SU-DHL-6 (cell line): Measurements from ENCODE around the gene GUCY1A1.
"Not testable (repeated sequence)": the region's sequence is repeated elsewhere in the genome, so short reads cannot be mapped to it uniquely, and the experiment has no call there.

Experiments used
- H2AFZ ChIP-seq: fragments of 200-600 bp; sonication (generic); 2 replicates; pipeline ENCODE4 v1.6.1; 2014; ENCODE audit warnings: low read depth, mild to moderate bottlenecking, moderate library complexity, mixed read lengths, antibody characterized with exemption, low read length; ENCODE audit not compliant: severe bottlenecking
- H3F3A ChIP-seq: fragments of 200-600 bp; shearing (Covaris generic); 2 replicates; pipeline ENCODE4 v1.6.0; 2016; ENCODE audit warnings: antibody characterized with exemption, mild to moderate bottlenecking; ENCODE audit not compliant: insufficient read depth
- H3K27ac ChIP-seq: fragments of 200-600 bp; sonication (generic); 2 replicates; pipeline ENCODE4 v1.5.1; 2016; ENCODE audit warnings: low read depth, mild to moderate bottlenecking, low read length, moderate library complexity, mixed read lengths
- H3K27me3 ChIP-seq: fragments of 200-600 bp; sonication (generic), shearing (Covaris generic); 2 replicates; pipeline ENCODE4 v1.6.0; 2014; ENCODE audit warnings: mild to moderate bottlenecking, low read length
- H3K36me3 ChIP-seq: fragments of 200-600 bp; sonication (generic); 2 replicates; pipeline ENCODE4 v1.6.1; 2014; ENCODE audit warnings: mild to moderate bottlenecking, low read length, mixed read lengths
- H3K4me2 ChIP-seq: fragments of 300-600, 200-600 bp; shearing (Covaris generic), sonication (generic); 2 replicates; pipeline ENCODE4 v1.6.0; 2014; ENCODE audit warnings: low read length, low read depth, mild to moderate bottlenecking; ENCODE audit not compliant: poor library complexity, severe bottlenecking
- H3K4me3 ChIP-seq: fragments of 200-600 bp; sonication (generic); 2 replicates; pipeline ENCODE4 v1.5.1; 2014; ENCODE audit warnings: antibody characterized with exemption, low read length, mild to moderate bottlenecking, mixed read lengths; ENCODE audit not compliant: insufficient read depth, poor library complexity, severe bottlenecking
- H3K79me2 ChIP-seq: fragments of 200-600 bp; sonication (generic); 2 replicates; pipeline ENCODE4 v1.6.1; 2014; ENCODE audit warnings: mild to moderate bottlenecking, low read length, moderate library complexity; ENCODE audit not compliant: insufficient read depth
- H3K9ac ChIP-seq: fragments of 200-600 bp; sonication (generic); 2 replicates; pipeline ENCODE4 v1.7.0; 2014; ENCODE audit warnings: mild to moderate bottlenecking, low read length
- H3K9me2 ChIP-seq: fragments of 200-600 bp; sonication (generic); replicated peaks from 2 replicates; pipeline ENCODE4 v1.6.1; 2014; ENCODE audit warnings: low read length; ENCODE audit not compliant: insufficient read depth
- H3K9me3 ChIP-seq: fragments of 200-600 bp; sonication (generic); 2 replicates; pipeline ENCODE4 v1.6.1; 2014; ENCODE audit warnings: low read length, mixed read lengths; ENCODE audit not compliant: insufficient read depth
- H4K20me1 ChIP-seq: fragments of 200-600 bp; sonication (generic); 2 replicates; pipeline ENCODE4 v1.6.1; 2014; ENCODE audit warnings: low read depth, mild to moderate bottlenecking, antibody characterized with exemption, low read length, moderate library complexity, mixed read lengths
- EZH2phosphoT487 ChIP-seq: fragments of 200-600 bp; sonication (generic), shearing (Covaris generic); conservative IDR thresholded peaks from 2 replicates; pipeline ENCODE4 v1.6.1; 2018; ENCODE audit warnings: mild to moderate bottlenecking, antibody characterized with exemption, low read length, moderate library complexity, mixed read lengths
- TF ChIP-seq, protein P1 (sequence below): fragments of 200-600 bp; sonication (generic); IDR thresholded peaks from one replicate; pipeline ENCODE4 v1.5.1; 2017; ENCODE audit warnings: antibody characterized with exemption, mild to moderate bottlenecking, low read length, moderate library complexity; ENCODE audit not compliant: insufficient read depth, poor library complexity, severe bottlenecking

GUCY1A1 gene

DNA sequence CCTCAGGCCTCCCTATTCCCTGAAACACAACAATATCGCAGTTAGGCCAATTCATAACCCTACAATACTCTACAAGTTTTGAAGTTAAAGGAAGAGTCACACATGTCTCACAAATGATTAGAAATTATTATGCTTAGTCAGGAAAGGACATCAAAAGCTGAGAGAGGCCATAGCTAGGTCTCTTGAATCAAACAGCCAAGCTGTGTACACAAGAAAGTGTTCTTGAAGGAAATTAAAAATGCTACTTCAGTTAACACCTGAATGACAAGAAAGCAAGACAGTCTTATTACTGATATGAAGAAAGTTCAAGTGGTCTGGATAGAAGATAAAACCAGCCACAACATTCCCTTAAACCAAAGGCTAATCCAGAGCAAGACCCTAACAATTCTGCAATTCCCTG is 23.6 kb upstream of the GUCY1A1 start:
- H3K9ac ChIP-seq: no peak overlapping the region
- H3F3A ChIP-seq: no peaks in the 10 kb centered on the region
- no peaks in the 10 kb centered on the region for H3K9me3 ChIP-seq
- H3K36me3 ChIP-seq: no peaks in the 10 kb centered on the region
- H3K4me2 ChIP-seq: no peak overlapping the region
- H3K9me2 ChIP-seq: no peaks in the 10 kb centered on the region
- no peak overlapping the region for H3K4me3 ChIP-seq
- no peaks in the 10 kb centered on the region for H3K27me3 ChIP-seq
- no peak overlapping the region for H3K27ac ChIP-seq
- no peak overlapping the region for H2AFZ ChIP-seq
- H3K79me2 ChIP-seq: no peaks in the 10 kb centered on the region
- no peak for TF ChIP-seq EZH2phosphoT487
- TF ChIP-seq, protein P1, sequence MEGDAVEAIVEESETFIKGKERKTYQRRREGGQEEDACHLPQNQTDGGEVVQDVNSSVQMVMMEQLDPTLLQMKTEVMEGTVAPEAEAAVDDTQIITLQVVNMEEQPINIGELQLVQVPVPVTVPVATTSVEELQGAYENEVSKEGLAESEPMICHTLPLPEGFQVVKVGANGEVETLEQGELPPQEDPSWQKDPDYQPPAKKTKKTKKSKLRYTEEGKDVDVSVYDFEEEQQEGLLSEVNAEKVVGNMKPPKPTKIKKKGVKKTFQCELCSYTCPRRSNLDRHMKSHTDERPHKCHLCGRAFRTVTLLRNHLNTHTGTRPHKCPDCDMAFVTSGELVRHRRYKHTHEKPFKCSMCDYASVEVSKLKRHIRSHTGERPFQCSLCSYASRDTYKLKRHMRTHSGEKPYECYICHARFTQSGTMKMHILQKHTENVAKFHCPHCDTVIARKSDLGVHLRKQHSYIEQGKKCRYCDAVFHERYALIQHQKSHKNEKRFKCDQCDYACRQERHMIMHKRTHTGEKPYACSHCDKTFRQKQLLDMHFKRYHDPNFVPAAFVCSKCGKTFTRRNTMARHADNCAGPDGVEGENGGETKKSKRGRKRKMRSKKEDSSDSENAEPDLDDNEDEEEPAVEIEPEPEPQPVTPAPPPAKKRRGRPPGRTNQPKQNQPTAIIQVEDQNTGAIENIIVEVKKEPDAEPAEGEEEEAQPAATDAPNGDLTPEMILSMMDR: no peak
- no peaks in the 10 kb centered on the region for H4K20me1 ChIP-seq

- no peaks in the 10 kb centered on the region for H3K9me3 ChIP-seq
- H3K27ac ChIP-seq: no peak overlapping the region
- no peak overlapping the region for H2AFZ ChIP-seq
- H3K9me2 ChIP-seq: no peaks in the 10 kb centered on the region
- H4K20me1 ChIP-seq: no peaks in the 10 kb centered on the region
- H3K9ac ChIP-seq: no peak overlapping the region
- H3K27me3 ChIP-seq: no peaks in the 10 kb centered on the region
- H3K4me2 ChIP-seq: no peak overlapping the region
- no peaks in the 10 kb centered on the region for H3K36me3 ChIP-seq
- no peak for TF ChIP-seq EZH2phosphoT487
- TF ChIP-seq, protein P1: no peak
- H3F3A ChIP-seq: no peaks in the 10 kb centered on the region
- no peak overlapping the region for H3K4me3 ChIP-seq
- no peaks in the 10 kb centered on the region for H3K79me2 ChIP-seq
Observed at GRCh38 chr4:155646001-155646400, 20.6 kb upstream of the GUCY1A1 start.

DNA sequence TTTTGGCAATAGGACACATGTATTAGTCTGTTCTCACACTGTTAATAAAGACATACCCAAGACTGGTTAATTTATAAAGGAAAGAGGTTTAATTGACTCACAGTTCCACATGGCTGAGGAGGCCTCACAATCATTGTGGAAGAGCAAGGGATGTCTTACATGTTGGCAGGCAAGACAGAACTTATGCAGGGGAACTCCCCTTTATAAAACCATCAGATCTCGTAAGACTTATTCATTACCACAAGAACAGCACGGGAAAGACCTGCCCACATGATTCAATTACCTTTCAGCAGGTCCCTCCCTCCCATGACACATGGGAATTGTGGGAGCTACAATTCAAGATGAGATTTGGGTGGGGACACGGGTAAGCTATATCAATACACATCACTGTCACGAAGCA is 15.9 kb upstream of the GUCY1A1 start:
- H3K9ac ChIP-seq, H3K4me2 ChIP-seq, H3K27me3 ChIP-seq, H2AFZ ChIP-seq, H3K4me3 ChIP-seq, H3K27ac ChIP-seq, H3F3A ChIP-seq, H3K9me3 ChIP-seq, H4K20me1 ChIP-seq, H3K36me3 ChIP-seq, H3K79me2 ChIP-seq, H3K9me2 ChIP-seq: not testable (repeated sequence)

GRCh38 chr4:155653052-155653451 is 13.6 kb upstream of the GUCY1A1 start:
- Histone ChIP-seq H2AFZ (no peak overlapping the region), H3K79me2 (no peaks in the 10 kb centered on the region), H3K36me3 (no peaks in the 10 kb centered on the region), H3K4me2 (no peak overlapping the region), H3F3A (no peaks in the 10 kb centered on the region), H3K4me3 (no peak overlapping the region), H3K9me3 (no peaks in the 10 kb centered on the region), H3K27me3 (no peaks in the 10 kb centered on the region), H3K27ac (no peak overlapping the region), H3K9me2 (no peaks in the 10 kb centered on the region), H3K9ac (no peak overlapping the region), H4K20me1 (no peaks in the 10 kb centered on the region)
- TF ChIP-seq, protein P1: no peak
- no peak for TF ChIP-seq EZH2phosphoT487
